ENCODE measurements around the gene MCOLN2.

DNA sequence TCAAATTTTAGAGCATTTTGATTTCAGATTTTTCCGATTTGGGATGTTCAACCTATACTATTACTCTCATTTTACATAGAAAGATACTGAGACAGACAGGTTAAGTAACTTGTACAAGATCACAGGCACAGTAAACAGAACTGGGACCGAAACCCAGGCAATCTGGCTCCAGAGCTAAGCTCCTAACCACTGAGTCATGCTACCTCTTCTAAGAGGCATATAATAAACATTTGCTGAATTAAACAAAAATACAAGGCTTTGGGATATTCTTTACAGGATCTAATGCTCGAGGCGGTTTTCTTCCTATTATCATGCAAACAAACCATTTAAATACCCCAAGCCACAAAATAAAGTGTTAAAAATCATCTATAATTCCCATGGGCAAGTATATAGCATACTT lies 50.3 kb downstream of the MCOLN2 start:
- no peak for TF ChIP-seq USF1 (CRISPR knock-in tag; IDR thresholded peaks at IDR 0.05)
- TF ChIP-seq, protein P1, sequence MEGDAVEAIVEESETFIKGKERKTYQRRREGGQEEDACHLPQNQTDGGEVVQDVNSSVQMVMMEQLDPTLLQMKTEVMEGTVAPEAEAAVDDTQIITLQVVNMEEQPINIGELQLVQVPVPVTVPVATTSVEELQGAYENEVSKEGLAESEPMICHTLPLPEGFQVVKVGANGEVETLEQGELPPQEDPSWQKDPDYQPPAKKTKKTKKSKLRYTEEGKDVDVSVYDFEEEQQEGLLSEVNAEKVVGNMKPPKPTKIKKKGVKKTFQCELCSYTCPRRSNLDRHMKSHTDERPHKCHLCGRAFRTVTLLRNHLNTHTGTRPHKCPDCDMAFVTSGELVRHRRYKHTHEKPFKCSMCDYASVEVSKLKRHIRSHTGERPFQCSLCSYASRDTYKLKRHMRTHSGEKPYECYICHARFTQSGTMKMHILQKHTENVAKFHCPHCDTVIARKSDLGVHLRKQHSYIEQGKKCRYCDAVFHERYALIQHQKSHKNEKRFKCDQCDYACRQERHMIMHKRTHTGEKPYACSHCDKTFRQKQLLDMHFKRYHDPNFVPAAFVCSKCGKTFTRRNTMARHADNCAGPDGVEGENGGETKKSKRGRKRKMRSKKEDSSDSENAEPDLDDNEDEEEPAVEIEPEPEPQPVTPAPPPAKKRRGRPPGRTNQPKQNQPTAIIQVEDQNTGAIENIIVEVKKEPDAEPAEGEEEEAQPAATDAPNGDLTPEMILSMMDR (IDR thresholded peaks at IDR 0.05): no peak
- no peak for TF ChIP-seq ATF3 (CRISPR knock-in tag; conservative IDR thresholded peaks at IDR 0.05)
- no peak for TF ChIP-seq ZNF219 (CRISPR knock-in tag; IDR thresholded peaks at IDR 0.05; ENCODE audit: borderline replicate concordance)
